ENCODE results near the gene NPPA.

Gene NPPA

DNA sequence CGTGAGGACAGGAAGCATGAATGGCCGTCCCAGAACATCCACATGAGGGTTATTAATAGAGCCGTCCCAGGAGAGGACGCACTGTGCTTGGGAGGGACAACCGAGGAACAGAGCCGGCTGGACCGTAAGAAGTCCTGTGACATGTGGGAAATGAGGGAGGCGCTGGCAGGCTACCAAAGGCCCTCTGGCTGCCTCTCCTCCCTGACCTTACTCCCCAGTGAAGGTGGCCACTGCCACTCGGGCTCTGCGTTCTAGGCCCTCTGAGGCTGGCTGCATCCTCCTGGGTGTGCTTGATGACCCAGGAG, 26.6 kb upstream of the NPPA start:
- DNase-seq (ENCODE audit: low read depth in 2 of 2): no peak

DNA sequence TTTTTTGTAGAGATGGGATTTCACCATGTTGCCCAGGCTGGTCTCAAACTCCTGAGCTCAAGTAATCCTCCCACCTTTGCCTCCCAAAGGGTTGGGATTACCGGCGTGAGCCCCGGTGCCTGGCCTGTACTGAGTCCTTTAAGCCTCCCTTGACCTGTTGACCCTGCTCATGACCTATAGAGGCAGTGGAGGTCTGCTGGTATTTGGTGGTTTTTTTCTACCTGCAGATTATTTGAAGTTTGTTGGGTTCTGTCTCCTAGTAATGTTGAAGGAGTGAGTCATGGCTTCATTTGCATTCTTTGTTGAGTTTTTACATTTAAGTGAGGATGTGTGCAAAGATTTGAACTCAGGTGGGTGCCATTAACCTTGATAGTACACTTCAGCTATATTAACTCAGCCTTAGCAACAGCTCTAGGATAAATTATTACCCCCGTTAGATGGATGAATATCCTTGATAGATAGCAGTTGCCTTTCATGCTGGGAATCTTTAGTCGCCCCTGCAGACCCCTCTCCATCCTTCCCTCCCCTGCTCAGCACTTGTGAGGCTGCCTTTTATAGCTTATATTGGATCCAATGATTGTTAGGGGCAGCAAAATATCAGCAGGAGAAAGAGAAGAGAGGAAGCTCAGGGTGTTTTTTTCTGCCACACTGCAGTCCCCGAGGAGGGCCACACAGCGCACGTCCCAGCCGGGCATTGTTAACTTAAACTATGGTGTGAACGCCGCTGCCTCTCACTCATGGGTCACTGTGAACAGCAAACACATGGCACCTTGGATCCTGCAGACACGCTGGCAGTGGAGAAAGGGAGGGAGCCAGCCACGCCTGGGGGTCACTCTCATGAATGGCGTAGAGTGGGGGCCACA, 26.0 kb upstream of the NPPA start:
- no peak for DNase-seq (ENCODE audit: low read depth in 2 of 2)

DNA sequence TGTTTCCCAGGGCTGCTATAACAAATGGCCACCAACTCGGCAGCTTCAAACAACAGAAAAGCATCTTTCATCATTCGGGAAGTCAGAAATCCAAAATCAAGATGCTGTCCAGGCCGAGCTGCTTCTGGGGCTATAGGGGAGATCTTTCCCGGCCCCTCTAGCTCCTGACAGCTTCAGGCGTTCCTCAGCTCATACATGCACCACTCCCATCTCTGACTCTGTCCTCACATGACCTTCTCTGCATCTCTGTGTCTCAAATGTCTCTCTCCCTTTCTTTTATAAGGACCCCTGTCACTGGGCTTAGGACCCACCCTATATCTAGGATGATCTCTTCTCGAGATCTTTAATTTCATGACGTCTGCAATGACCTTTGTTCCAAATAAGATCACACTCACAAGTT, 25.0 kb upstream of the NPPA start:
- no peak for DNase-seq (ENCODE audit: low read depth in 2 of 2)

- DNase-seq (ENCODE audit: low read depth in 2 of 2): no peak
These were observed 22.1 kb upstream of the NPPA start for GRCh38 chr1:11869650-11870207.

DNA sequence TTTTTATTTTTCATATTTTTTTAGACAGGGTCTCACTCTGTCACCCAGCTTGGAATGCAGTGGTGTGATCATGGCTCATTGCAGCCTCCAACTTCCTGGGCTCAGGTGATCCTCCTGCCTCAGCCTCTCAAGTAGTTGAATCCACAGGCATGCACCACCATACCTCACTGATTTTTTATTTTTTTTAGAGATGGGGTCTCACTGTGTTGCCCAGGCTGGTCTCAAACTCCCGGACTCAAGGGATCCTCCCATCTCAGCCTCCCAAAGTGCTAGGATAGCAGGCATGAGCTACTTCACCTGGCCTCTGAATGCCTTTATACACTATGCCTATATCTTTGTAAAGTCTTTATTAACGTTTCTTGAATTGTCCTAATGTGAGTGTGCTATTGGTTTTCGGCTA, 21.5 kb upstream of the NPPA start:
- no peak for DNase-seq (ENCODE audit: low read depth in 2 of 2)

DNA sequence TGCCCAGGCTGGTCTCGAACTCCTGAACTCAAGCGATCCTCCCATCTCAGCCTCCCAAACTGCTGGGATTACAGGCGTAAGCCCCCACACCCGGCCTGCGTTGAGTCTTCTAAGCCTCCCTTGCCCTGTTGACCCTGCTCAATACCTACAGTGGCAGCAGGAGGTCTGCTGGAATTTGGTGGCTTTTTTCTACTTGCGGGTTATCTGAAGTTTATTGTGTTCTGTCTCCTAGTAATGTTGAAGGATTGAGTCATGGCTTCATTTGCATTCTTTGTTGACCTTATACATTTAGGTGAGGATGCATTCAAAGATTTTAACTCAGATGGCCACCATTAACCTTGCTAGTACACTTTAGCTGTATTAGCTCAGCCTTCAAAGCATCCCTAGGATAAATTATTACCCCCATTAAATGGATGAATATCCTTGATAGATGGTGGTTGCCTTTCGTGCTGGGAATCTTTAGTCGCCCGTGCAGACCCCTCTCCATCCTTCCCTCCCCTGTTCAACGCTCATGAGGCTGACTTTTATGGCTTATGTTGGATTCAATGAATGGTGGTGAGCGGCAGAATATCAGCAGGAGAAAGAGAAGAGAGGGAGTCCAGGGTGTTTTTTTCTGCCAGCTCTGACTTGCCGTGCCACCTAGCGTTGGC, 20.9 kb upstream of the NPPA start:
- no peak for DNase-seq (ENCODE audit: low read depth in 2 of 2)

- DNase-seq (ENCODE audit: low read depth in 2 of 2): no peak
These were observed 15.3 kb upstream of the NPPA start for GRCh38 chr1:11862890-11863289.

- DNase-seq (ENCODE audit: low read depth in 2 of 2): no peak
These were observed 13.0 kb upstream of the NPPA start for GRCh38 chr1:11860587-11860986.

DNA sequence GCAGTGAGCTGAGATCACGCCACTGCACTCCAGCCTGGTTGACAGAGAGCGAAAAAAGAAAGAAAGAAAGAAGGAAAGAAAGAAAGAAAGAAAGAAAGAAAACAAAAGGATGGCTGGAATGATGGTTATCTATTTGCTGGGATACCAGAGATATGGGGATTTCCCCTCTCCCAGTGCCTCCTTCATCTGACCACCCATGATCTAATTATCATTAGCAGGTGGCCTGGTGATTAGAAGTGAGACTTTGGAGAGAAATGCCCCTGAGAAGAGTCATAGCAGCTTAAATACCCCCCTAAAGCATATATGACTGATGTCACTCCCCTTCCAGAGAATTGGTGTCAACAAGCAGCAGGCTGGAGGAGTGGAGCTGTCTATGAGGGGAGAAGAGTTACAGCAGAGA, 12.5 kb upstream of the NPPA start:
- no peak for DNase-seq (ENCODE audit: low read depth in 2 of 2)

DNA sequence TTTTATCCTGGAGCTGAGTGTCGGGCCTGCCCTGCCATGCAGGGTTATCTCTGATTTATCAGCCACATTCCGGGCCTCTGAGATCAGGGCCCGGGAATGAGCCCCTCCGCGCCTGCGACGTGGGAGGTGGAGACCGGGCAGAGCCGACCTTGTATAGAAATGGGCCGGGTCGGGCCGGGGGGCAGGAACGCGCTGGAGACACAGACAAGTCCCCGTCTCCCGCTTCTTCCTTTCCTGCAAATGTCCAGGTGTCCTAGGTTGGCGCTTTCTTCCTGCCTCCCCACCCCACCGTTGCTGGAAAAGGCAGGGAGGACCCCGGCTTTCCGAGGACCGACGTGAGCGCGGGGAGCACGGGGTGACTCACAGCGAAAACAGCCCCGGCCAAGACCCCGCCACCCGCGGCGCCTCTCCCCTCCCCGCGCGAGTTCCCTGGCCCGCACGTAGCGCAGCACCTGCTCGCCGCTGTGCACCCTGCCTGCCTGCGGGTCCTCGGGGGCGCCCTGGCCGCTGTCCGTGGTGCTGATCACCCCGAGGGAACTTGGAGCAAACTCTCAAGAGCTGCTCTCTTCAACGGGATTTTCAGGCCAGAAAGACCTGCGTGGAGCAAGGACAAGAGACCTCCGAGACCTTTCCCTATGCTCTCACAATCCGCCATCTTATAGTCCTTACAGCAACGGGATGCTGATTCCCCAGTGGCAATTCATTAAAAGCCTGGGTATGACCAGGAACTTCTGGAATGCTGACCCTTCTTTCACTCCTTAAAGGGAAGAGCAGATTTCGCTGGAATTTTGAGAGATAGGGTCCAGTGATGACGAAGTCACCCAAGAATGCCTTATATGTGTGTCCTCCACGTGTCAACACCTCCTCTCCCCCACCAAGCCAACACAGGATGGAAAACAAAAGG, 11.6 kb upstream of the NPPA start:
- no peak for DNase-seq (ENCODE audit: low read depth in 2 of 2)

- DNase-seq (ENCODE audit: low read depth in 2 of 2): no peak
These were observed 11.0 kb upstream of the NPPA start, which contains the start of gene NPPB for GRCh38 chr1:11858613-11858967. Gene NPPB (minus strand): TSS chr1:11858945. CDS start chr1:11858833, 112 bp downstream.

DNA sequence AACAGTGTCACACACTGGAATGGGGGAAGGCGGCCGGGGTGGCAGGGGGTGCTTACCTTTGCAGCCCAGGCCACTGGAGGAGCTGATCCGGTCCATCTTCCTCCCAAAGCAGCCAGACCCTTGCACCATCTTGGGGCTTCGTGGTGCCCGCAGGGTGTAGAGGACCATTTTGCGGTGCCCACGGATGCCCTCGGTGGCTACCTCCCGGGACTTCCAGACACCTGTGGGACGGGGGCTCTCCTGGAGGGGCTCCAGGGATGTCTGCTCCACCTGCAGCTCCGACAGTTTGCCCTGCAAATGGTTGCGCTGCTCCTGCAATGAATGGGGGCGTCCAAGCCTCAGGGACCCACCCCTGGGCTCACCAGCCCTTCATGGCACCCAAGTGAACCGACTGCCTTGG, 10.6 kb upstream of the NPPA start:
- DNase-seq (ENCODE audit: low read depth in 2 of 2): no peak

GRCh38 chr1:11857164-11857851, 9.7 kb upstream of the NPPA start:
- DNase-seq (ENCODE audit: low read depth in 2 of 2): no peak

DNA sequence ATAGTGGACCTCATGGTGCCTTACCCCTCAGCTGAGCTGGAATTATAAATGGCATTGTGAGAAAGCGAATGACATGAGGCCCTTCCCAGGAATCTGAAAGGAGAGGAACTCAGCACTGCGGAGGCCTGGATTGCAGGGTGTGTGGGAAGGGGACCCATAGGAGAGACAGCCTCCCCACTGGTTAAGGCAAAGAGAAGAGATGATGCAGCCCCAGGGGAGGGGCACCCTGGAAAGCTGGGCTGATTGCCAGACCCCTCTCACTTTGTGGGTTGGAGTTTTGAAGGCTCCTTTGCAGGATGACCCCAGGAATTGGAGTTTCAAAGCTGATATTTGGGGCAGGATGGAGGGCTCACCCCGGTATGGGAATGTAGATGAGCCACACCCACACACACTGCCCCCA, 9.1 kb upstream of the NPPA start:
- DNase-seq (ENCODE audit: low read depth in 2 of 2): no peak

- DNase-seq (ENCODE audit: low read depth in 2 of 2): no peak
These were observed 7.8 kb upstream of the NPPA start for GRCh38 chr1:11855430-11855829.

DNA sequence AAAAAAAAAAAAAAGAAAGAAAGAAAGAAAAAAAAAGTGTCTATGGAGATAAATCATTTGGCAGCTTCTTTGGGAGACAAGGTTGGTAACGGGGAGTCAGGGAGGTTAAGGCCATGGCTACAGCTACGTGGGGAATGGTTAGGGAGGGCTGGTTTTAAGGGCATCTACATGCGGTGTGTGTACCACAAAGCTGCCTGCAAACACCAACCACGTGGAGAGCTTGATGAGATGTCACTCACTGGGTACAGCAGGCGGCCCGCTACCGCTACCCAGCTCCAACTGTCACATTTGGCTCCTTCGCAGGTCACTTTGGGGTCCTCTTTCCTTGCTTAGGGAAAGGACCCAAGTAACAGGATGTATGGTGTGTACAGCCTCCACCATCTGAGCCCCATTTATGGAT, 6.9 kb upstream of the NPPA start:
- no peak for DNase-seq (ENCODE audit: low read depth in 2 of 2)

DNA sequence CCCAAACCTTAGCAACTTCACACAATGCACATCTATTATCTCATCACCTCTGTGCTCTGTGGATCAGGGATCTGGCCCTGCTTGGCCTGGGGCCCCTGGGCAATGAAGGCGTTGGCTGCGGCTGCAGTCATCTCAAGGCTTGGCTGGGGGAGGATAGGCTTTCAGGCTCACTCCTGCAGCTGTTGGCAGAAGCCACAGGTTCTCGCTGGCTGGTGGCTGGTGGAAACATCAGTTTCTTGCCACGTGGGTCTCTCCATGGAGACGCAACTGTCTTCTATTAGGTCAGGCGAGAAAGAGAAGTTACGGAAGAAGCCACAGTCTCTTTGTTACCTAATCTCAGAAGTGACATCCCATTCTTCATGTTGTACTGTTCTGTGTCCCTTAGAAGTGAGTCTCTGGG, 3.6 kb upstream of the NPPA start:
- no peak for DNase-seq (ENCODE audit: low read depth in 2 of 2)

- no peak for DNase-seq (ENCODE audit: low read depth in 2 of 2)
These were observed 2.6 kb upstream of the NPPA start for GRCh38 chr1:11850156-11850555.

- no peak for DNase-seq (ENCODE audit: low read depth in 2 of 2)
These were observed 754 bp upstream of the NPPA start for GRCh38 chr1:11848373-11848700.

DNA sequence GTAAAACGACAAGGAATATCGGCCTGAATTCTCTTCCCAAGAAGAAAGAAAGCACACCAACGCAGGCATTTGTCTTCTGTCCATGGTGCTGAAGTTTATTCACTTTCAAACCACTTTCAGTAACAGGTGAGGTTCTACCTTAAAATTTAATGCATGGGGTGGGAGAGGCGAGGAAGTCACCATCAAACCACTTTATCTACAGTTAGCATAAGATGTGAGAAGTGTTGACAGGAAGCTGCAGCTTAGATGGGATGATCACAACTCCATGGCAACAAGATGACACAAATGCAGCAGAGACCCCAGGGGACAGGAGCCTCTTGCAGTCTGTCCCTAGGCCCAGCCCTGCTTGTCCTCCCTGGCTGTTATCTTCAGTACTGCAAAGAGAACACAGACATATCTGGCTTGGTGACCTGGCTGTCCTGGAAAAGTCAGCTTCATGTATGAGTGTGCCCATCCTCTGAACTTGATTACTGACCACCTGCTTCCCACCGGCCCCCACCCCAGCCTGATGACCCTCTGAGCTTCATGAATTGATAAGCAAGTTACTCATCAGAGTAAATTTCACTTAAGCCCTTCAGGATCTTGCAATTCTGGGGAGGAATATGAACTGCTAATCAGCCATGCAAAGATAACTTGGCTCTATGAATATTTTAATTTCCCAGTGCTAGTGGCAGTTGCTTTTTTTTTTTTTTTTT, 1.8 kb downstream of the NPPA start:
- no peak for DNase-seq (ENCODE audit: low read depth in 2 of 2)

Data from fibroblast of skin of left biceps (primary cell).